Keratinocyte (primary cell): ENCODE measurements around the gene ATRNL1. TPM values are rescaled to one million over a fixed set of nuclear protein-coding genes. Genes with fewer than 3 reads are reported as not detected.

Experiments used
- DNase-seq: peaks from one replicate; pipeline ENCODE4 v3.0.0-alpha.2; 2011; ENCODE audit warnings: low read depth, missing footprints, low spot score
- FAIRE-seq: peaks from 2 replicates; lab custom pipeline; 2011; peaks lifted over from hg19 to GRCh38; lab: Jason Lieb, UNC
- H2AFZ ChIP-seq: 2 replicates; pipeline ENCODE4 v1.6.0; 2012; ENCODE audit warnings: low read length, control low read depth, inconsistent platforms; ENCODE audit not compliant: control insufficient read depth
- H3K27ac ChIP-seq: 2 replicates; pipeline ENCODE4 v1.5.1; 2011; ENCODE audit warnings: low read length; ENCODE audit not compliant: control insufficient read depth, insufficient read depth
- H3K27me3 ChIP-seq: 3 replicates; pipeline ENCODE4 v1.6.0; 2011; ENCODE audit warnings: low read length; ENCODE audit not compliant: control insufficient read depth, insufficient read depth; ENCODE audit errors: extremely low read depth
- H3K36me3 ChIP-seq, 2 experiments: 2 replicates in 1 of 2; 3 replicates in 1 of 2; pipeline ENCODE4 v1.5.1; 2011; ENCODE audit warnings: low read length in 2 of 2, mild to moderate bottlenecking in 1 of 2; ENCODE audit not compliant: control insufficient read depth in 2 of 2, insufficient read depth in 2 of 2; ENCODE audit errors: extremely low read depth in 1 of 2
- H3K4me1 ChIP-seq: 3 replicates; pipeline ENCODE4 v1.5.1; 2011; ENCODE audit warnings: low read length; ENCODE audit not compliant: control insufficient read depth, insufficient read depth; ENCODE audit errors: extremely low read depth
- H3K4me2 ChIP-seq: 3 replicates; pipeline ENCODE4 v1.6.0; 2011; ENCODE audit warnings: low read depth, low read length; ENCODE audit not compliant: control insufficient read depth, insufficient read depth; ENCODE audit errors: extremely low read depth
- H3K4me3 ChIP-seq, 3 experiments: fragments of 200-600 bp in 1 of 3; sonication (generic) in 1 of 3; 2 replicates in 2 of 3; 3 replicates in 1 of 3; pipeline ENCODE4 v1.5.1; 2011 to 2016; ENCODE audit warnings: low read length in 3 of 3, mild to moderate bottlenecking in 3 of 3, control low read depth in 2 of 3, inconsistent platforms in 1 of 3, low read depth in 1 of 3, mixed read lengths in 1 of 3, mixed run types in 1 of 3, moderate library complexity in 1 of 3; ENCODE audit not compliant: control insufficient read depth in 2 of 3, insufficient read depth in 2 of 3; ENCODE audit errors: extremely low read depth in 1 of 3
- H3K79me2 ChIP-seq: 2 replicates; pipeline ENCODE4 v1.6.0; 2012; ENCODE audit warnings: low read length; ENCODE audit not compliant: control insufficient read depth, insufficient read depth
- H3K9ac ChIP-seq: 3 replicates; pipeline ENCODE4 v1.6.0; 2011; ENCODE audit warnings: low read length; ENCODE audit not compliant: control insufficient read depth, insufficient read depth; ENCODE audit errors: extremely low read depth
- H3K9me1 ChIP-seq: 3 replicates; pipeline ENCODE4 v1.6.0; 2011; ENCODE audit warnings: low read length; ENCODE audit not compliant: control insufficient read depth, insufficient read depth; ENCODE audit errors: extremely low read depth
- H3K9me3 ChIP-seq: 2 replicates; pipeline ENCODE4 v1.5.1; 2012; ENCODE audit warnings: low read depth, low read length; ENCODE audit not compliant: control insufficient read depth
- H4K20me1 ChIP-seq: 3 replicates; pipeline ENCODE4 v1.6.0; 2011; ENCODE audit warnings: low read length; ENCODE audit not compliant: control insufficient read depth, insufficient read depth; ENCODE audit errors: extremely low read depth
- EZH2 ChIP-seq: IDR thresholded peaks from one replicate; pipeline ENCODE4 v1.6.1; 2012; ENCODE audit warnings: inconsistent platforms, mild to moderate bottlenecking, low read length, moderate library complexity
- dilution Hi-C: fragments of 300-500 bp; cut with MboI; formaldehyde crosslinking; loops from one replicate; pipeline ENCODE4 v1.7.0; 2020; ENCODE audit warnings: low sequenced_read_pairs; ENCODE audit not compliant: extremely low pct_ligation_motif_present
- polyA plus RNA-seq, 5 experiments: library from polyadenylated mRNA; depleted of rRNA in 3 of 5; stranded (reverse) in 3 of 5; stranded (forward) in 1 of 5; unstranded in 1 of 5; fragments of >200 nt; gene quantifications; 1 replicate in 1 of 5; 2 replicates in 3 of 5; 3 replicates in 1 of 5; pipeline versions ENCODE4 v1.2.1 to v1.2.3, GENCODE V29; 2011 to 2012; ENCODE audit warnings: missing spikeins in 2 of 5, low read depth in 1 of 5, low replicate concordance in 1 of 5
- TF ChIP-seq, protein P1 (sequence below), 3 experiments: IDR thresholded peaks in 1 of 3; conservative IDR thresholded peaks in 1 of 3; optimal IDR thresholded peaks in 1 of 3; 2 replicates in 2 of 3; 3 replicates in 1 of 3; pipeline versions ENCODE3 to v1.5.1; 2011; ENCODE audit warnings: low read length in 3 of 3, mild to moderate bottlenecking in 3 of 3, moderate library complexity in 2 of 3, control low read depth in 1 of 3, inconsistent platforms in 1 of 3; ENCODE audit not compliant: insufficient read depth in 2 of 3; ENCODE audit errors: extremely low read depth in 1 of 3

Gene ATRNL1
- polyA plus RNA-seq, 1 donor (not counting 4 experiments of a cell fraction or from before 2014, with no cell fraction given): 0.07 TPM

DNA sequence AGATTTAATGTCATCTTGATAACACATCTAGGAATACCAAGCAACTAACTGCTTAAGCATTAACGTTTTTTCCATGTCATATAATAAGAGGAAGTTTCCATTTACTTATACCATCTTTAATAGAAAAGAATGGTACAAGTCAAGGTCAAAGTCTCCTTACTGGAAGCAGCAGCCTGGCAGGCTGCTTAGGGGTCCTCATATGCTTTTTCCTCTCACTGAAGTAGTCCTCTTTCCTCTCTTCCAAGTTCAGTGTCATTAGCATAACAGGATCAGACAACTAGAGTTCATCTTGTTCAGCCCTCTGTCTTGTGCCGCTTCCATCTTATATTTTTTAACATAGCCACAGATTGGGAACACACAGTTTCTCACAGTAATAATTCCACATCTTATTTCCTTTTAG lies 774.1 kb downstream of the ATRNL1 start:
- no peaks in the 10 kb centered on the region for H3K79me2 ChIP-seq
- TF ChIP-seq, protein P1, sequence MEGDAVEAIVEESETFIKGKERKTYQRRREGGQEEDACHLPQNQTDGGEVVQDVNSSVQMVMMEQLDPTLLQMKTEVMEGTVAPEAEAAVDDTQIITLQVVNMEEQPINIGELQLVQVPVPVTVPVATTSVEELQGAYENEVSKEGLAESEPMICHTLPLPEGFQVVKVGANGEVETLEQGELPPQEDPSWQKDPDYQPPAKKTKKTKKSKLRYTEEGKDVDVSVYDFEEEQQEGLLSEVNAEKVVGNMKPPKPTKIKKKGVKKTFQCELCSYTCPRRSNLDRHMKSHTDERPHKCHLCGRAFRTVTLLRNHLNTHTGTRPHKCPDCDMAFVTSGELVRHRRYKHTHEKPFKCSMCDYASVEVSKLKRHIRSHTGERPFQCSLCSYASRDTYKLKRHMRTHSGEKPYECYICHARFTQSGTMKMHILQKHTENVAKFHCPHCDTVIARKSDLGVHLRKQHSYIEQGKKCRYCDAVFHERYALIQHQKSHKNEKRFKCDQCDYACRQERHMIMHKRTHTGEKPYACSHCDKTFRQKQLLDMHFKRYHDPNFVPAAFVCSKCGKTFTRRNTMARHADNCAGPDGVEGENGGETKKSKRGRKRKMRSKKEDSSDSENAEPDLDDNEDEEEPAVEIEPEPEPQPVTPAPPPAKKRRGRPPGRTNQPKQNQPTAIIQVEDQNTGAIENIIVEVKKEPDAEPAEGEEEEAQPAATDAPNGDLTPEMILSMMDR (optimal IDR thresholded peaks at IDR 0.05 in 1 of 3, IDR thresholded peaks at IDR 0.05 in 1 of 3, conservative IDR thresholded peaks at IDR 0.05 in 1 of 3; ENCODE audit: extremely low read depth in 1 of 3, insufficient read depth in 2 of 3, low read length in 3 of 3): no peak
- TF ChIP-seq EZH2: no peak
- no peaks in the 10 kb centered on the region for H3K9me3 ChIP-seq
- H3K4me1 ChIP-seq: no peaks in the 10 kb centered on the region
- no peak overlapping the region for H3K4me3 ChIP-seq
- H3K4me2 ChIP-seq: no peak overlapping the region
- no peak overlapping the region for H3K9ac ChIP-seq
- dilution Hi-C loops: no loop called here
- no peak overlapping the region for H3K27ac ChIP-seq
- no peak overlapping the region for H2AFZ ChIP-seq
- no peaks in the 10 kb centered on the region for H3K9me1 ChIP-seq
- H4K20me1 ChIP-seq: no peaks in the 10 kb centered on the region
- H3K36me3 ChIP-seq: no peaks in the 10 kb centered on the region
- FAIRE-seq (no peak), DNase-seq (no peak)
- H3K27me3 ChIP-seq: no peaks in the 10 kb centered on the region

DNA sequence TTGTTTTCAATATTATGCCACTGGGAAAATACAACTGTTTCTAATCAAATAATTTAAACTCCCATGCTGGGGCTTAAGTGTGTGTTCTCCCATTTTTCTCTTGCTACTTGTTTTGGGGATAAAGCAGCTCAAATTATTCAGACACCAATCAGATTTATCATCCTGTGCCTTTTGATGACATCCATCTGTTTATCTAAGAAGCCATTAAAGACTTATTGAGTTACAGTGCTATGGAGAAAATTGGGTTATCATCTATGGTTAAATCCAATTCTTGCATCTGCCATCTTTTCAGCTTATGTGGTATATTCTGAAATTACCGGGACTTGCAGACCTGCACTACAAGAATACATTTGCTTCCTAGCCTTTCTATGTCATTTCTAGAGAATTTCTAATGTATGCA lies 778.7 kb downstream of the ATRNL1 start:
- H3K4me2 ChIP-seq: no peak overlapping the region
- H3K36me3 ChIP-seq: no peaks in the 10 kb centered on the region
- no peaks in the 10 kb centered on the region for H3K9me1 ChIP-seq
- no peaks in the 10 kb centered on the region for H3K4me1 ChIP-seq
- FAIRE-seq: no peak
- no peak overlapping the region for H2AFZ ChIP-seq
- no peaks in the 10 kb centered on the region for H3K79me2 ChIP-seq
- H3K9me3 ChIP-seq: no peaks in the 10 kb centered on the region
- no peak for TF ChIP-seq EZH2
- TF ChIP-seq, protein P1 (optimal IDR thresholded peaks at IDR 0.05 in 1 of 3, IDR thresholded peaks at IDR 0.05 in 1 of 3, conservative IDR thresholded peaks at IDR 0.05 in 1 of 3; ENCODE audit: extremely low read depth in 1 of 3, insufficient read depth in 2 of 3, low read length in 3 of 3): no peak
- H4K20me1 ChIP-seq: no peaks in the 10 kb centered on the region
- no peak overlapping the region for H3K27ac ChIP-seq
- dilution Hi-C loops: no loop called here
- H3K4me3 ChIP-seq: no peak overlapping the region
- H3K27me3 ChIP-seq: no peaks in the 10 kb centered on the region
- DNase-seq: no peak
- H3K9ac ChIP-seq: no peak overlapping the region
